OCI-LY3 (cell line): ENCODE data around the gene PILRA.
"Not testable (repeated sequence)": the region's sequence is repeated elsewhere in the genome, so short reads cannot be mapped to it uniquely, and the experiment has no call there.

Experiments
- H2AFZ ChIP-seq: fragments of 200-600, 300-600 bp; shearing (Covaris generic); 2 replicates; pipeline ENCODE4 v1.6.0; 2014; ENCODE audit warnings: antibody characterized with exemption, low read depth, low read length
- H3K27ac ChIP-seq: fragments of 200-600, 300-600 bp; sonication (generic); 2 replicates; pipeline ENCODE4 v1.5.1; 2014; ENCODE audit warnings: mild to moderate bottlenecking, low read length, moderate library complexity, mixed read lengths
- H3K27me3 ChIP-seq: fragments of 200-600, 300-600 bp; sonication (generic); 2 replicates; pipeline ENCODE4 v1.6.1; 2014; ENCODE audit warnings: low read depth, low read length, mixed read lengths
- H3K36me3 ChIP-seq: fragments of 200-600, 300-600 bp; sonication (generic); replicated peaks from 2 replicates; pipeline ENCODE3; 2014; ENCODE audit warnings: low read depth, low read length, mixed read lengths
- H3K4me1 ChIP-seq: fragments of 300-600, 200-600 bp; sonication (generic); 2 replicates; pipeline ENCODE4 v1.6.1; 2014; ENCODE audit warnings: low read length, mixed read lengths
- H3K4me2 ChIP-seq: fragments of 200-600, 300-600 bp; sonication (generic); 2 replicates; pipeline ENCODE4 v1.6.1; 2014; ENCODE audit warnings: low read length, mixed read lengths
- H3K4me3 ChIP-seq: fragments of 300-600, 200-600 bp; sonication (generic); 2 replicates; pipeline ENCODE4 v1.5.1; 2014; ENCODE audit warnings: antibody characterized with exemption, mild to moderate bottlenecking, low read length, moderate library complexity
- H3K79me2 ChIP-seq: fragments of 300-600, 200-600 bp; shearing (Covaris generic); 2 replicates; pipeline ENCODE4 v1.6.1; 2014; ENCODE audit warnings: mild to moderate bottlenecking, low read length, mixed read lengths
- H3K9ac ChIP-seq: fragments of 300-600, 200-600 bp; shearing (Covaris generic); 2 replicates; pipeline ENCODE4 v1.6.0; 2014; ENCODE audit warnings: mild to moderate bottlenecking, low read length, moderate library complexity
- H3K9me3 ChIP-seq: fragments of 200-600, 300-600 bp; shearing (Covaris generic); 2 replicates; pipeline ENCODE4 v1.6.1; 2014; ENCODE audit warnings: low read length, mixed read lengths; ENCODE audit not compliant: insufficient read depth
- H4K20me1 ChIP-seq: fragments of 200-600, 300-600 bp; sonication (generic); 2 replicates; pipeline ENCODE4 v1.6.1; 2016; ENCODE audit warnings: low read length, mixed read lengths; ENCODE audit not compliant: insufficient read depth
- CTCF ChIP-seq: fragments of 200-600, 300-600 bp; sonication (generic); IDR thresholded peaks from 2 replicates; pipeline ENCODE4 v1.5.1; 2014; ENCODE audit warnings: antibody characterized with exemption, low read length, low read depth
- EZH2phosphoT487 ChIP-seq: fragments of 200-600 bp; shearing (Covaris generic); IDR thresholded peaks from 2 replicates; pipeline ENCODE4 v1.6.1; 2018; ENCODE audit warnings: antibody characterized with exemption, mixed run types, low read depth

The PILRA gene

GRCh38 chr7:100342765-100343164 is 30.5 kb upstream of the PILRA start:
- peaks cover 17% of the 10 kb centered on the region for H3K4me1 ChIP-seq
- H3K27me3 ChIP-seq, result no peaks in the 10 kb centered on the region
- H3K27ac ChIP-seq, result no peak overlapping the region

GRCh38 chr7:100344124-100344559 is 29.1 kb upstream of the PILRA start:
- Histone ChIP-seq H3K79me2 (peaks cover 28% of the 10 kb centered on the region), H3K4me3 (peak overlapping the region; percentile 75; the same call in 1 of the 2 replicates), H3K36me3 (peaks cover 28% of the 10 kb centered on the region), H3K4me2 (peak overlapping the region; percentile 93), H3K4me1 (peaks cover 17% of the 10 kb centered on the region), H3K27ac (peak overlapping the region; percentile 96)
- H3K9me3 ChIP-seq, H3K9ac ChIP-seq, H2AFZ ChIP-seq, H3K27me3 ChIP-seq, H4K20me1 ChIP-seq: not testable (repeated sequence)

More at GRCh38 chr7:100342765-100343164, 30.5 kb upstream of the PILRA start:
- Histone ChIP-seq H3K4me3 (no peak overlapping the region), H2AFZ (no peak overlapping the region), H3K9ac (no peak overlapping the region), H4K20me1 (0 out of 2 replicates have a peak, but pooled peaks cover 3% of the 10 kb centered on the region), H3K36me3 (peaks cover 20% of the 10 kb centered on the region), H3K79me2 (peaks cover 26% of the 10 kb centered on the region), H3K9me3 (no peaks in the 10 kb centered on the region), H3K4me2 (no peak overlapping the region)
- no peak for TF ChIP-seq EZH2phosphoT487
- no peak for TF ChIP-seq CTCF

DNA sequence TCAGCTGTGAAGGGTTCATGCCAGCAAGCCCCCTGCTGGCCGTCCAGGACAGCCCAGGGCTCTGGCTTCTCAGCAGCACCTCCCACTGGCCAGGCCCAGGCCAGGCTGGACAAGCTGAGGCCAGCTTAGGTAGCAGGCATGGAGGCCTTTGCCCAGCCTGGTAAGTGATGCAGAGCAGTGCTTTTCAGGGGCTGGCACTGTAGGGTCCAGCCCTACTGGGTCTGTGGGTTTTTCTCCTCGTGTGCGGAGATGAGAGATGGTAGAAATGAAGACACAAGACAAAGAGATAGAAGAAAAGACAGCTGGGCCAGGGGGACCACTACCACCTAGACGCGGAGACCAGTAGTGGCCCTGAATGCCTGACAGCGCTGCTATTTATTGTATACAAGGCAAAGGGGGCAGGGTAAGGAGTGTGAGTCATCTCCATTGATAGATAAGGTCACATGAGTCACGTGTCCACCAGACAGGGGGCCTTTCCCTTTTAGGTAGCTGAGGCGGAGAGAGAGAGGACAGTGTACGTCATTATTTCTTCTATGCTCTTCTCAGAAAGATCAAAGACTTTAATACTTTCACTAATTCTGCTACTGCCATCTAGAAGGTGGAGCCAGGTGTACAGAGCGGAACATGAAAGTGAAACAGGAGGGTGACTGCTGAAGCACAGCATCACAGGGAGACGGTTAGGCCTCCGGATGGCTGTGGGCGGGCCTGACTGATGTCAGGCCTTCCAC is 28.6 kb upstream of the PILRA start:
- Histone ChIP-seq H3K79me2 (peaks cover 28% of the 10 kb centered on the region), H3K4me1 (peaks cover 17% of the 10 kb centered on the region), H3K4me3 (peak overlapping the region; percentile 75), H3K27ac (peak overlapping the region; percentile 96), H3K36me3 (peaks cover 32% of the 10 kb centered on the region), H3K4me2 (peak overlapping the region; percentile 93), H3K9ac (peak overlapping the region; percentile 66; the same call in 1 of the 2 replicates)
- not testable (repeated sequence) for H2AFZ ChIP-seq, H3K27me3 ChIP-seq, H4K20me1 ChIP-seq, H3K9me3 ChIP-seq
- TF ChIP-seq CTCF, result peak; percentile 54; the same call in 1 of the 2 replicates

- Histone ChIP-seq H3K36me3 (peaks cover 35% of the 10 kb centered on the region), H3K79me2 (peaks cover 28% of the 10 kb centered on the region), H3K27ac (peak overlapping the region; percentile 96), H3K4me1 (peaks cover 17% of the 10 kb centered on the region), H3K4me2 (peak overlapping the region; percentile 30; the same call in 1 of the 2 replicates)
- H3K27me3 ChIP-seq, H4K20me1 ChIP-seq, H3K9me3 ChIP-seq, H3K4me3 ChIP-seq, H3K9ac ChIP-seq, H2AFZ ChIP-seq: not testable (repeated sequence)
- peak; percentile 8; the same call in 1 of the 2 replicates for TF ChIP-seq CTCF
Measured at GRCh38 chr7:100345288-100345672, 28.0 kb upstream of the PILRA start.
